WTC11 (cell line): ENCODE measurements around the gene MOB3B.
"Not testable (repeated sequence)": the region's sequence is repeated elsewhere in the genome, so short reads cannot be mapped to it uniquely, and the experiment has no call there.

Experiments
- ATF2 ChIP-seq: sonication (generic); formaldehyde crosslinking; IDR thresholded peaks from 2 replicates; pipeline ENCODE4 v1.8.1; 2022; ENCODE audit warnings: low read depth, missing genetic modification reagents, borderline replicate concordance
- ATF3 ChIP-seq: sonication (generic); formaldehyde crosslinking; conservative IDR thresholded peaks from 2 replicates; pipeline ENCODE4 v1.8.1; 2022; ENCODE audit warnings: mild to moderate bottlenecking, missing genetic modification reagents
- CREB1 ChIP-seq: sonication (generic); formaldehyde crosslinking; IDR thresholded peaks from 2 replicates; pipeline ENCODE4 v1.8.0; 2023; ENCODE audit warnings: mild to moderate bottlenecking, missing genetic modification reagents
- CTCF ChIP-seq: fragments of 200-600 bp; IDR thresholded peaks from 2 replicates; pipeline ENCODE4 v1.8.0; 2022; ENCODE audit warnings: antibody characterized with exemption
- ERG ChIP-seq: fragments of 250-450 bp; sonication (Bioruptor Pico); IDR thresholded peaks from 2 replicates; pipeline ENCODE4 v1.8.0; 2021; ENCODE audit warnings: mild to moderate bottlenecking
- ESRRA ChIP-seq: sonication (generic); formaldehyde crosslinking; IDR thresholded peaks from 2 replicates; pipeline ENCODE4 v1.8.1; 2022; ENCODE audit warnings: mild to moderate bottlenecking, missing genetic modification reagents, borderline replicate concordance
- MAX ChIP-seq: sonication (generic); formaldehyde crosslinking; IDR thresholded peaks from 2 replicates; pipeline ENCODE4 v1.8.0; 2022; ENCODE audit warnings: mild to moderate bottlenecking, missing genetic modification reagents
- MLX ChIP-seq: sonication (generic); formaldehyde crosslinking; IDR thresholded peaks from 2 replicates; pipeline ENCODE4 v1.8.1; 2023; ENCODE audit warnings: mild to moderate bottlenecking, missing genetic modification reagents, moderate library complexity
- SMAD3 ChIP-seq: sonication (generic); formaldehyde crosslinking; IDR thresholded peaks from 2 replicates; pipeline ENCODE4 v1.8.0; 2022; ENCODE audit warnings: missing genetic modification reagents, mild to moderate bottlenecking, borderline replicate concordance
- SOX15 ChIP-seq: fragments of 250-450 bp; sonication (Bioruptor Pico); IDR thresholded peaks from 2 replicates; pipeline ENCODE4 v1.9.0; 2021; ENCODE audit warnings: mild to moderate bottlenecking
- SP1 ChIP-seq: sonication (generic); formaldehyde crosslinking; conservative IDR thresholded peaks from 2 replicates; pipeline ENCODE4 v1.8.1; 2022; ENCODE audit warnings: missing genetic modification reagents
- ZNF263 ChIP-seq: sonication (generic); formaldehyde crosslinking; IDR thresholded peaks from 2 replicates; pipeline ENCODE4 v1.8.1; 2022; ENCODE audit warnings: low read depth, mild to moderate bottlenecking, moderate library complexity, missing genetic modification reagents
- ZNF532 ChIP-seq: fragments of 250-450 bp; sonication (Bioruptor Pico); IDR thresholded peaks from 2 replicates; pipeline ENCODE4 v1.9.0; 2021; ENCODE audit warnings: mild to moderate bottlenecking, borderline replicate concordance

GRCh38 chr9:27466516-27466915, 63.1 kb downstream of the MOB3B start:
- TF ChIP-seq CTCF; CREB1 (CRISPR knock-in tag); ERG (CRISPR knock-in tag); MAX; SOX15; ZNF532 (CRISPR knock-in tag); SP1; ZNF263 (CRISPR knock-in tag); ATF2; ATF3 (CRISPR knock-in tag); SMAD3 (CRISPR knock-in tag); ESRRA (CRISPR knock-in tag); MLX (CRISPR knock-in tag): not testable (repeated sequence)
